WTC11 (cell line): ENCODE results near the gene MALL. TPM values are rescaled to one million over a fixed set of nuclear protein-coding genes. Genes with fewer than 3 reads are reported as not detected.

Source experiments
- ATAC-seq: fragments of 200-7000 bp; cut with Tn5 transposase; 2 replicates; pipeline ENCODE4 v1.10.0; 2021; ENCODE audit warnings: mild to moderate bottlenecking, moderate library complexity
- CTCF ChIA-PET: fragments of 300-600 bp; sonication (Branson Sonifier 250); formaldehyde crosslinking; loops from one replicate; lab custom pipeline; 2021; ENCODE audit warnings: antibody characterized with exemption; lab: Charles Lee
- POLR2A ChIA-PET: fragments of 350-600 bp; sonication (Branson Sonifier 250); formaldehyde crosslinking; loops from one replicate; lab custom pipeline; 2021; ENCODE audit warnings: antibody characterized with exemption; lab: Charles Lee
- DNase-seq: peaks from one replicate; pipeline ENCODE4 v3.0.0; 2021; ENCODE audit warnings: low spot score
- H3K27ac Mint-ChIP-seq: 2 replicates; pipeline ENCODE4 v1.8.0; 2021; ENCODE audit warnings: mixed read lengths
- H3K27me3 Mint-ChIP-seq: 2 replicates; pipeline ENCODE4 v1.8.0; 2021; ENCODE audit warnings: low read depth, mild to moderate bottlenecking, moderate library complexity, mixed read lengths
- H3K36me3 Mint-ChIP-seq: 2 replicates; pipeline ENCODE4 v1.8.0; 2021; ENCODE audit warnings: mixed read lengths
- H3K4me1 Mint-ChIP-seq: 2 replicates; pipeline ENCODE4 v1.8.0; 2022; ENCODE audit warnings: mixed read lengths
- H3K4me3 Mint-ChIP-seq: 2 replicates; pipeline ENCODE4 v1.8.0; 2021; ENCODE audit warnings: mild to moderate bottlenecking, moderate library complexity, mixed read lengths
- H3K9me3 Mint-ChIP-seq: 2 replicates; pipeline ENCODE4 v1.8.0; 2021; ENCODE audit warnings: mixed read lengths
- CREB1 ChIP-seq: sonication (generic); formaldehyde crosslinking; IDR thresholded peaks from 2 replicates; pipeline ENCODE4 v1.8.0; 2023; ENCODE audit warnings: mild to moderate bottlenecking, missing genetic modification reagents
- FOXK1 ChIP-seq: sonication (generic); formaldehyde crosslinking; IDR thresholded peaks from 2 replicates; pipeline ENCODE4 v1.8.0; 2022; ENCODE audit warnings: mild to moderate bottlenecking, moderate library complexity, missing genetic modification reagents
- GABPB1 ChIP-seq: sonication (generic); formaldehyde crosslinking; IDR thresholded peaks from 2 replicates; pipeline ENCODE4 v1.8.1; 2023; ENCODE audit warnings: mild to moderate bottlenecking, missing genetic modification reagents
- GTF2I ChIP-seq: fragments of 250-450 bp; sonication (Bioruptor Pico); conservative IDR thresholded peaks from 2 replicates; pipeline ENCODE4 v1.4.0; 2021; ENCODE audit warnings: mild to moderate bottlenecking
- MXD4 ChIP-seq: fragments of 250-450 bp; sonication (Bioruptor Pico); IDR thresholded peaks from 2 replicates; pipeline ENCODE4 v1.8.0; 2021; ENCODE audit warnings: mild to moderate bottlenecking, moderate library complexity, borderline replicate concordance
- NFATC4 ChIP-seq: fragments of 250-450 bp; sonication (Bioruptor Pico); IDR thresholded peaks from 2 replicates; pipeline ENCODE4 v1.9.0; 2021; ENCODE audit warnings: mild to moderate bottlenecking
- NFYB ChIP-seq: sonication (generic); formaldehyde crosslinking; conservative IDR thresholded peaks from 2 replicates; pipeline ENCODE4 v1.8.0; 2022; ENCODE audit warnings: low read depth, missing genetic modification reagents
- TCF7 ChIP-seq: sonication (generic); formaldehyde crosslinking; IDR thresholded peaks from 2 replicates; pipeline ENCODE4 v1.8.0; 2022; ENCODE audit warnings: mild to moderate bottlenecking, low read depth, missing genetic modification reagents, moderate library complexity
- ZNF121 ChIP-seq: sonication (generic); formaldehyde crosslinking; IDR thresholded peaks from 2 replicates; pipeline ENCODE4 v1.8.0; 2023; ENCODE audit warnings: missing genetic modification reagents
- total RNA-seq: library from RNA; stranded (reverse); gene quantifications from 3 replicates; pipeline ENCODE4 v1.2.3, GENCODE V29; 2021
- TF ChIP-seq, protein P1 (sequence below): sonication (generic); formaldehyde crosslinking; IDR thresholded peaks from 2 replicates; pipeline ENCODE4 v1.8.1; 2023; ENCODE audit warnings: mild to moderate bottlenecking, moderate library complexity, missing genetic modification reagents
- TF ChIP-seq, protein P2 (sequence below): sonication (generic); formaldehyde crosslinking; IDR thresholded peaks from 2 replicates; pipeline ENCODE4 v1.8.1; 2022; ENCODE audit warnings: missing genetic modification reagents, borderline replicate concordance
- TF ChIP-seq, protein P3 (sequence below): fragments of 250-450 bp; sonication (Bioruptor Pico); IDR thresholded peaks from 2 replicates; pipeline ENCODE4 v1.9.0; 2021; ENCODE audit warnings: mild to moderate bottlenecking
- TF ChIP-seq, protein P4 (sequence below): sonication (generic); formaldehyde crosslinking; IDR thresholded peaks from 2 replicates; pipeline ENCODE4 v1.8.1; 2023; ENCODE audit warnings: mild to moderate bottlenecking, missing genetic modification reagents
- TF ChIP-seq, protein P5 (sequence below): sonication (generic); formaldehyde crosslinking; IDR thresholded peaks from 2 replicates; pipeline ENCODE4 v1.8.1; 2023; ENCODE audit warnings: mild to moderate bottlenecking, missing genetic modification reagents, moderate library complexity

MALL gene
- total RNA-seq, 1 experiment from 2014 or later, result 3.8 TPM

DNA sequence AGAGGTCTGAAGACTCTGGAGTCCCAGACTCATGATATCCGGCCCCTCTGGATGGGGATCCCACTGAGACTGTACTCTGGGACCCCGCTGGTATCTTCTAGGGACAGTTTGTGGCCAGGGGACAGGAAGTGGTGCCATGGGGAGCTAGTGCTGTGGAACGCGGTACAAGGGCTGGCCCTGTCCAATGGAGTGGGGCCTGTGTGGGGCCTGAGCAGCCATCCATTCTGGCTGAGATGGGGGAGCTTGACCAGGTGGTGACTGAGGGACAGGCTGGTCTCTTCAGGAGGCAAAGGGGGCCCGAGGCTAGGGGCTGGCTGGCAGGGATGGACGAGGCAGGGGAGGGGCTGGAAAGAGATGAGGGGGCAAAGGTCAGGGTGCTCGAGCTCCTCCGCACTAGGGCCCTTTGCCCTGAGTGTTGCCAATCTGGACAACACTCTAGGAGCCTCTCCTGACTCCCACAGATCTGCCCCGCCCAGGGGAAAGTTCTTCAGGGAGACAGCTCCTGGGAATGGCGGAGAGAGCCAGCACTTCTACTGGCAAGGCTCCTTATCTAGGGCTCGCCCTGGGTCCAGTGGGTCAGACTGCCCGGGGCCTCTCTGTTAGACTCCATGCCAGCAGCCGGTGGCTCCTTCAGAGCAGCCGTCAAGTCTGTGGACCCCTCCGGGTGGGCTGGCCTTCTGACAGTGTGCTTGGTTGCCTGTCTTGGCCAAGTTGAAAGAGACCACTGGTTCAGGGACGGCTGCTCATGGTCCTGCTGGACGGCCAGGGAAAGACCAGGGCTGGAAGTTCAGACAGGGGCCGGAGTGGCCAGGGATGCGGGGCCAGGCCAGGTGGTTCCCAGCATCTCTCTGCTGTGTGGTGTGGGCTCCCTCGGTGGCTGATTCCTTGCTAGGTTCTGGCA lies 12.3 kb downstream of the MALL start:
- Mint-ChIP-seq H3K9me3 (peaks cover 7% of the 10 kb centered on the region), H3K4me1 (peaks cover 3% of the 10 kb centered on the region), H3K27me3 (peaks cover 4% of the 10 kb centered on the region; the same call in 1 of the 2 replicates), H3K27ac (no peak overlapping the region), H3K36me3 (0 out of 2 replicates have a peak, but pooled peaks cover 3% of the 10 kb centered on the region), H3K4me3 (no peak overlapping the region)
- ChIA-PET CTCF (interaction anchor here (2.0 kb wide), 1 partner anchor 13 kb away, joined by 6 read pairs; the partner anchor contains the start of gene MALL), POLR2A (no interaction called here)
- ATAC-seq (no peak), DNase-seq (no peak)
- TF ChIP-seq MXD4 (CRISPR knock-in tag), result no peak
- TF ChIP-seq GTF2I, result no peak
- TF ChIP-seq, protein P1, sequence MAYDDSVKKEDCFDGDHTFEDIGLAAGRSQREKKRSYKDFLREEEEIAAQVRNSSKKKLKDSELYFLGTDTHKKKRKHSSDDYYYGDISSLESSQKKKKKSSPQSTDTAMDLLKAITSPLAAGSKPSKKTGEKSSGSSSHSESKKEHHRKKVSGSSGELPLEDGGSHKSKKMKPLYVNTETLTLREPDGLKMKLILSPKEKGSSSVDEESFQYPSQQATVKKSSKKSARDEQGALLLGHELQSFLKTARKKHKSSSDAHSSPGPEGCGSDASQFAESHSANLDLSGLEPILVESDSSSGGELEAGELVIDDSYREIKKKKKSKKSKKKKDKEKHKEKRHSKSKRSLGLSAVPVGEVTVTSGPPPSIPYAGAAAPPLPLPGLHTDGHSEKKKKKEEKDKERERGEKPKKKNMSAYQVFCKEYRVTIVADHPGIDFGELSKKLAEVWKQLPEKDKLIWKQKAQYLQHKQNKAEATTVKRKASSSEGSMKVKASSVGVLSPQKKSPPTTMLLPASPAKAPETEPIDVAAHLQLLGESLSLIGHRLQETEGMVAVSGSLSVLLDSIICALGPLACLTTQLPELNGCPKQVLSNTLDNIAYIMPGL (CRISPR knock-in tag), result no peak
- TF ChIP-seq, protein P2, sequence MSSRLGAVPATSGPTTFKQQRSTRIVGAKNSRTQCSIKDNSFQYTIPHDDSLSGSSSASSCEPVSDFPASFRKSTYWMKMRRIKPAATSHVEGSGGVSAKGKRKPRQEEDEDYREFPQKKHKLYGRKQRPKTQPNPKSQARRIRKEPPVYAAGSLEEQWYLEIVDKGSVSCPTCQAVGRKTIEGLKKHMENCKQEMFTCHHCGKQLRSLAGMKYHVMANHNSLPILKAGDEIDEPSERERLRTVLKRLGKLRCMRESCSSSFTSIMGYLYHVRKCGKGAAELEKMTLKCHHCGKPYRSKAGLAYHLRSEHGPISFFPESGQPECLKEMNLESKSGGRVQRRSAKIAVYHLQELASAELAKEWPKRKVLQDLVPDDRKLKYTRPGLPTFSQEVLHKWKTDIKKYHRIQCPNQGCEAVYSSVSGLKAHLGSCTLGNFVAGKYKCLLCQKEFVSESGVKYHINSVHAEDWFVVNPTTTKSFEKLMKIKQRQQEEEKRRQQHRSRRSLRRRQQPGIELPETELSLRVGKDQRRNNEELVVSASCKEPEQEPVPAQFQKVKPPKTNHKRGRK (CRISPR knock-in tag), result no peak
- no peak for TF ChIP-seq ZNF121 (CRISPR knock-in tag)
- no peak for TF ChIP-seq NFATC4 (CRISPR knock-in tag)
- TF ChIP-seq NFYB (CRISPR knock-in tag), result no peak
- no peak for TF ChIP-seq FOXK1 (CRISPR knock-in tag)
- no peak for TF ChIP-seq CREB1 (CRISPR knock-in tag)
- TF ChIP-seq GABPB1, result no peak
- TF ChIP-seq, protein P3, sequence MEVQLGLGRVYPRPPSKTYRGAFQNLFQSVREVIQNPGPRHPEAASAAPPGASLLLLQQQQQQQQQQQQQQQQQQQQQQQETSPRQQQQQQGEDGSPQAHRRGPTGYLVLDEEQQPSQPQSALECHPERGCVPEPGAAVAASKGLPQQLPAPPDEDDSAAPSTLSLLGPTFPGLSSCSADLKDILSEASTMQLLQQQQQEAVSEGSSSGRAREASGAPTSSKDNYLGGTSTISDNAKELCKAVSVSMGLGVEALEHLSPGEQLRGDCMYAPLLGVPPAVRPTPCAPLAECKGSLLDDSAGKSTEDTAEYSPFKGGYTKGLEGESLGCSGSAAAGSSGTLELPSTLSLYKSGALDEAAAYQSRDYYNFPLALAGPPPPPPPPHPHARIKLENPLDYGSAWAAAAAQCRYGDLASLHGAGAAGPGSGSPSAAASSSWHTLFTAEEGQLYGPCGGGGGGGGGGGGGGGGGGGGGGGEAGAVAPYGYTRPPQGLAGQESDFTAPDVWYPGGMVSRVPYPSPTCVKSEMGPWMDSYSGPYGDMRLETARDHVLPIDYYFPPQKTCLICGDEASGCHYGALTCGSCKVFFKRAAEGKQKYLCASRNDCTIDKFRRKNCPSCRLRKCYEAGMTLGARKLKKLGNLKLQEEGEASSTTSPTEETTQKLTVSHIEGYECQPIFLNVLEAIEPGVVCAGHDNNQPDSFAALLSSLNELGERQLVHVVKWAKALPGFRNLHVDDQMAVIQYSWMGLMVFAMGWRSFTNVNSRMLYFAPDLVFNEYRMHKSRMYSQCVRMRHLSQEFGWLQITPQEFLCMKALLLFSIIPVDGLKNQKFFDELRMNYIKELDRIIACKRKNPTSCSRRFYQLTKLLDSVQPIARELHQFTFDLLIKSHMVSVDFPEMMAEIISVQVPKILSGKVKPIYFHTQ (CRISPR knock-in tag), result no peak
- TF ChIP-seq TCF7 (CRISPR knock-in tag), result no peak
- TF ChIP-seq, protein P4, sequence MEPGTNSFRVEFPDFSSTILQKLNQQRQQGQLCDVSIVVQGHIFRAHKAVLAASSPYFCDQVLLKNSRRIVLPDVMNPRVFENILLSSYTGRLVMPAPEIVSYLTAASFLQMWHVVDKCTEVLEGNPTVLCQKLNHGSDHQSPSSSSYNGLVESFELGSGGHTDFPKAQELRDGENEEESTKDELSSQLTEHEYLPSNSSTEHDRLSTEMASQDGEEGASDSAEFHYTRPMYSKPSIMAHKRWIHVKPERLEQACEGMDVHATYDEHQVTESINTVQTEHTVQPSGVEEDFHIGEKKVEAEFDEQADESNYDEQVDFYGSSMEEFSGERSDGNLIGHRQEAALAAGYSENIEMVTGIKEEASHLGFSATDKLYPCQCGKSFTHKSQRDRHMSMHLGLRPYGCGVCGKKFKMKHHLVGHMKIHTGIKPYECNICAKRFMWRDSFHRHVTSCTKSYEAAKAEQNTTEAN (CRISPR knock-in tag), result no peak
- TF ChIP-seq, protein P5, sequence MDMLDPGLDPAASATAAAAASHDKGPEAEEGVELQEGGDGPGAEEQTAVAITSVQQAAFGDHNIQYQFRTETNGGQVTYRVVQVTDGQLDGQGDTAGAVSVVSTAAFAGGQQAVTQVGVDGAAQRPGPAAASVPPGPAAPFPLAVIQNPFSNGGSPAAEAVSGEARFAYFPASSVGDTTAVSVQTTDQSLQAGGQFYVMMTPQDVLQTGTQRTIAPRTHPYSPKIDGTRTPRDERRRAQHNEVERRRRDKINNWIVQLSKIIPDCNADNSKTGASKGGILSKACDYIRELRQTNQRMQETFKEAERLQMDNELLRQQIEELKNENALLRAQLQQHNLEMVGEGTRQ (CRISPR knock-in tag), result no peak
